ENCODE data around the gene LAMC3. TPM values are rescaled to one million over a fixed set of nuclear protein-coding genes. Genes with fewer than 3 reads are reported as not detected.

Gene LAMC3
- total RNA-seq, 2 experiments from 2014 or later: 0.19 to 2.2 TPM

DNA sequence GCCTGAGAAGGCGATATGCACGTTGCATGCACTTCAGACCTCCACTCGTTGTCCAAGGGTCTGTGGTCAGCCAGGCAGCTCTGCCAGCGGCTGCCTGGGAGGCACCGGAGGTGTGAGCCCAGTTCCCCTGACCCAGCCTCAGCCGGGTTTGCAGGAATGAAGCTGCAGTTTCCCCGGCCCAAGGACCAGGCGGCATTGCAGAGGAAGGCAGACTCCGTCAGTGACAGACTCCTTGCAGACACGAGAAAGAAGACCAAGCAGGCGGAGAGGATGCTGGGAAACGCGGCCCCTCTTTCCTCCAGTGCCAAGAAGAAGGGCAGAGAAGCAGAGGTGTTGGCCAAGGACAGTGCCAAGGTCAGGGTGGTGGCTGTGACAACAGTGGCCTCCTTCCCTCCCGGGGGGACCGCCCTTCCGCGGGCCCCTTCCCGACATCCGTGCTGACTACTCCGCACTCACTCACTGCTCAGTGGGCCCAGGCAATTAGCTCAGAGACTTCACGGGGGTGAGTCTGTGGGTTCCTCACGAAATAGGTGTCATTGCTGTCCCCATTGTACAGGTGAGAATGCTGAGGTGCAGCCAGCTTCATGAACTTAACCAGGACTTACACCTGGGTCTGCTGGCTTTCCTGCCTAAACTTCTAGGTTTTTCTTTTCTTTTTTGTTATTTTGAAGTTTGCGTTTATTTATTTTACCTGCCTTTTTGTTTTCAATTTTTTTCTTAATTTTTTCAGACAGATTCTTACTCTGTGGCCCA lies 76.6 kb downstream of the LAMC3 start:
- Histone ChIP-seq H4K20me1 (ENCODE audit: insufficient read depth, low read length) (no peaks in the 10 kb centered on the region), H3K4me3 (ENCODE audit: low read depth, low read length, poor library complexity, severe bottlenecking) (no peak overlapping the region), H3K27ac (ENCODE audit: low read depth, low read length, poor library complexity, severe bottlenecking) (no peak overlapping the region), H3K4me1 (ENCODE audit: insufficient read depth, low read length, poor library complexity, severe bottlenecking) (no peaks in the 10 kb centered on the region), H2AFZ (ENCODE audit: low read length) (no peak overlapping the region), H3K36me3 (ENCODE audit: insufficient read depth, low read length) (no peaks in the 10 kb centered on the region), H3K79me2 (ENCODE audit: insufficient read depth, low read depth, low read length) (no peaks in the 10 kb centered on the region), H3K9me3 (ENCODE audit: low read length) (no peaks in the 10 kb centered on the region), H3K4me2 (ENCODE audit: low read length) (no peak overlapping the region), H3K9me2 (ENCODE audit: insufficient read depth, low read length) (no peaks in the 10 kb centered on the region)
- CTCF ChIA-PET (ENCODE audit: unreplicated experiment): no interaction called here
- POLR2A ChIA-PET: interaction anchor here (0.6 kb wide), 1 partner anchor 80 kb away, joined by 3 read pairs; no protein-coding TSS in a partner anchor
- intact Hi-C loops (cut with micrococcal nuclease; ENCODE audit: unreplicated experiment): no loop called here
- DNase-seq (ENCODE audit: low spot score): no peak
- TF ChIP-seq EZH2phosphoT487 (IDR thresholded peaks at IDR 0.05; ENCODE audit: borderline replicate concordance, low read depth, low read length): no peak
- TF ChIP-seq, protein P1, sequence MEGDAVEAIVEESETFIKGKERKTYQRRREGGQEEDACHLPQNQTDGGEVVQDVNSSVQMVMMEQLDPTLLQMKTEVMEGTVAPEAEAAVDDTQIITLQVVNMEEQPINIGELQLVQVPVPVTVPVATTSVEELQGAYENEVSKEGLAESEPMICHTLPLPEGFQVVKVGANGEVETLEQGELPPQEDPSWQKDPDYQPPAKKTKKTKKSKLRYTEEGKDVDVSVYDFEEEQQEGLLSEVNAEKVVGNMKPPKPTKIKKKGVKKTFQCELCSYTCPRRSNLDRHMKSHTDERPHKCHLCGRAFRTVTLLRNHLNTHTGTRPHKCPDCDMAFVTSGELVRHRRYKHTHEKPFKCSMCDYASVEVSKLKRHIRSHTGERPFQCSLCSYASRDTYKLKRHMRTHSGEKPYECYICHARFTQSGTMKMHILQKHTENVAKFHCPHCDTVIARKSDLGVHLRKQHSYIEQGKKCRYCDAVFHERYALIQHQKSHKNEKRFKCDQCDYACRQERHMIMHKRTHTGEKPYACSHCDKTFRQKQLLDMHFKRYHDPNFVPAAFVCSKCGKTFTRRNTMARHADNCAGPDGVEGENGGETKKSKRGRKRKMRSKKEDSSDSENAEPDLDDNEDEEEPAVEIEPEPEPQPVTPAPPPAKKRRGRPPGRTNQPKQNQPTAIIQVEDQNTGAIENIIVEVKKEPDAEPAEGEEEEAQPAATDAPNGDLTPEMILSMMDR (conservative IDR thresholded peaks at IDR 0.05; ENCODE audit: low read length): no peak
- BruUV-seq (replicated peaks): no TSS peak

DNA sequence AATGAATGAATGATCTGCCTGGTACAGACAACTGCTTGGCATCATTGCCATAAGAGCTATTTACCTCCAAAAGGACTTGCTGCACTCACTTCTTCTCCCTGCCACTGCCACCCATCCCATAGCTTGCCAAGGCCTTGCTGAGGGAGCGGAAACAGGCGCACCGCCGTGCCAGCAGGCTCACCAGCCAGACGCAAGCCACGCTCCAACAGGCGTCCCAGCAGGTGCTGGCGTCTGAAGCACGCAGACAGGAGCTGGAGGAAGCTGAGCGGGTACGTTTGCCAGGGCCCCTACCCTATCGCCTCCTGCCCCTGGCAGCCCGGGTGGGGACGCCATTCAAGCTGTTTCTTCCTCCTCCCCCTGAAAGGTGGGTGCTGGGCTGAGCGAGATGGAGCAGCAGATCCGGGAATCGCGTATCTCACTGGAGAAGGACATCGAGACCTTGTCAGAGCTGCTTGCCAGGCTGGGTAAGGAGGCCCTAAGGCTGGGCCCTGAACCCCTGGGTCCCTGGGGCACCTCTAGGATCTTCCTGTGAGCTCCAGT lies 78.5 kb downstream of the LAMC3 start:
- H3K9me3 ChIP-seq (ENCODE audit: low read length): no peaks in the 10 kb centered on the region
- no peaks in the 10 kb centered on the region for H3K4me1 ChIP-seq (ENCODE audit: insufficient read depth, low read length, poor library complexity, severe bottlenecking)
- H3K9me2 ChIP-seq (ENCODE audit: insufficient read depth, low read length): no peaks in the 10 kb centered on the region
- ChIA-PET CTCF (ENCODE audit: unreplicated experiment) (interaction anchor here (0.5 kb wide), 1 partner anchor 1245 kb away, joined by 5 read pairs; no protein-coding TSS in a partner anchor), POLR2A (no interaction called here)
- H3K36me3 ChIP-seq (ENCODE audit: insufficient read depth, low read length): no peaks in the 10 kb centered on the region
- intact Hi-C loops (cut with micrococcal nuclease; ENCODE audit: unreplicated experiment): no loop called here
- no peaks in the 10 kb centered on the region for H3K79me2 ChIP-seq (ENCODE audit: insufficient read depth, low read depth, low read length)
- no peak overlapping the region for H3K4me3 ChIP-seq (ENCODE audit: low read depth, low read length, poor library complexity, severe bottlenecking)
- TF ChIP-seq EZH2phosphoT487 (IDR thresholded peaks at IDR 0.05; ENCODE audit: borderline replicate concordance, low read depth, low read length): no peak
- TF ChIP-seq, protein P1 (conservative IDR thresholded peaks at IDR 0.05; ENCODE audit: low read length): no peak
- H3K27ac ChIP-seq (ENCODE audit: low read depth, low read length, poor library complexity, severe bottlenecking): no peak overlapping the region
- BruUV-seq (replicated peaks): no TSS peak
- H3K4me2 ChIP-seq (ENCODE audit: low read length): no peak overlapping the region
- no peak overlapping the region for H2AFZ ChIP-seq (ENCODE audit: low read length)
- H4K20me1 ChIP-seq (ENCODE audit: insufficient read depth, low read length): no peaks in the 10 kb centered on the region
- DNase-seq (ENCODE audit: low spot score): no peak
